Measurements from ENCODE around the gene UQCRFS1.
"Not testable (repeated sequence)": the region's sequence is repeated elsewhere in the genome, so short reads cannot be mapped to it uniquely, and the experiment has no call there.

Gene UQCRFS1

DNA sequence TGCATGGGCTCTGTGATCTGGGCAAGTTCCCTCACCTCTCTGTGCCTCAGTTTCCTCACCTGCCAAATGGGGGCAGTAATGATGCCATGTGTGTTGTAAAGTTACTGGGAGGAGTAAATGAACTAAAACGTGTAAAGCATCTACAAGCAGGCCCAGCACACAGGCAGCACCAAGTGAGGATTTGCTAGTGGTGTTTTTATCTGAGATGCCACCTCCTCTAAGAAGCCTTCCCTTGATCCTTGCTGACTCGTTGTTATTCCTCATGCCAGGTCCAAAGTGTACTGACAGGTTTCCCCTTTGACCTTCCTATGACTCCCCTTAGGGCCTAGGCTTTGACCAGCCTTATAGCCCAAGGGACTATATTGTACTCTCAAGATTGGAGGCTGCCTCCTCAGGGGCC, 1.5 kb upstream of the UQCRFS1 start:
- DNase-seq (ENCODE audit: low read depth): no peak

DNA sequence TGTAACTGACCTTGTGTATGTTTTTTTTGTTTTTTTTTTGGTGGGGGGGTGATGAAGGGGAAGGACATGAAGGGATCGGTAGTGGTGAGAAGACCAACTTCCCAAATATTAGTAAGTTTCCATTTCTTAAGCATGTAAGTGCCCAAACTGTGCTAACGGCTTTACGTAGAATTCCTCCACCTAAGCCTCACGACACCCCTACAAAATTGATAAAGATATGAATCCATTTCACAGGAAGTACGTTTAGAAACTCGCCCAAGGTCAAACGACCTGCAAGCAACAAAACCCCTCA, 649 bp downstream of the UQCRFS1 start:
- DNase-seq (ENCODE audit: low read depth): no peak

DNA sequence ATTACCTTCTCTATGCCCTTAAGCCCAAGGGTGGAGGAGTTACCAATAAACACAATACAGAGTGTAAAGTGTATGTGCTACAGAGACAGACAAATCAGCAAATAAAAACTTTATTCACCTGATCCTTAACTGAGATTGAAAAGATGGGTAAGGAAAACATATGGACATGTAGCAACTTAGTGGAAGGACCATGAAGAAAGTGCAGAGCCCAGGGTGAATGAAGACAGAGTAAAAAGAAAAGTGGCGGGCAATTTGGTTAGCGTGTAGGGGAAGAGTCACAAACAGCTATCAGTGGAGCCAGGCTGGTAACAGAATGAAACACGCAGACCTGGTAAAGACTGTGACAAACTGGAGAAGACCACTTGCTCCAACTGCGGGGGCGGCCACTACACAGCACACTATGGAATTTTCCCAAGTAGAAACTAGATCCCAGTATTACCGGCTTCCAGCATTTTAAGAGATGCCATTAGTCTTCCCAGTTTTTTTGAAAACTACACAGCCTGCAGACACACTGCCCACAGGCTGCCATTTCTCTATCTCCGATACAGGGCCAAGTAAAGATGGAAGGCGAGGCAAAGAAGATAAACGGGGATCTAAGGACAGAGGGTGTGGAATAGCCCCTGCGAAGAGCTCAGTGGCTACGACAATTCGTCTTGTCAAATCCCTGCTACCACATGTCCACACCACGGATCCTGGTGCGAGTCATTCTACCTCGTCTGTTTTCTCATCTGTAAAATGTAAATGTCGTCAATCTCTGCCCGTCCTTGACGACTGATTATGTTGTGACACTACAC, 1.2 kb downstream of the UQCRFS1 start:
- no peak for DNase-seq (ENCODE audit: low read depth)

DNA sequence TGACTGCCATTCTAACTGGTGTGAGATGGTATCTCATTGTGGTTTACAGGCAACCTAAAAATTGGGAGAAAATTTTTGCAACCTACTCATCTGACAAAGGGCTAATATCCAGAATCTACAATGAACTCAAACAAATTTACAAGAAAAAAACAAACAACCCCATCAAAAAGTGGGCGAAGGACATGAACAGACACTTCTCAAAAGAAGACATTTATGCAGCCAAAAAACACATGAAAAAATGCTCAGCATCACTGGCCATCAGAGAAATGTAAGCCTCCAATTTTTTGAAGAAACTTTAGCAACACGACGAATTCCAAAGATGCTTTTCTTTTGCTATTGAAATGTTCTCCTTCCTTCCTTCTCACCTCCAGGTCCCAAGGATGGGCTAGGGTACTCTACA, 1.9 kb downstream of the UQCRFS1 start:
- not testable (repeated sequence) for DNase-seq (ENCODE audit: low read depth)

DNA sequence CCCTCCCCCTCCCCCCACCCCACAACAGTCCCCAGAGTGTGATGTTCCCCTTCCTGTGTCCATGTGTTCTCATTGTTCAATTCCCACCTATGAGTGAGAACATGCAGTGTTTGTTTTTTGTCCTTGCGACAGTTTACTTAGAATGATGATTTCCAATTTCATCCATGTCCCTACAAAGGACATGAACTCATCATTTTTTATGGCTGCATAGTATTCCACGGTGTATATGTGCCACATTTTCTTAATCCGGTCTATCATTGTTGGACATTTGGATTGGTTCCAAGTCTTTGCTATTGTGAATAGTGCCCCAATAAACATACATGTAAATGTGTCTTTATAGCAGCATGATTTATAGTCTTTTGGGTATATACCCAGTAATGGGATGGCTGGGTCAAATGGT, 2.4 kb downstream of the UQCRFS1 start:
- DNase-seq (ENCODE audit: low read depth): not testable (repeated sequence)

DNA sequence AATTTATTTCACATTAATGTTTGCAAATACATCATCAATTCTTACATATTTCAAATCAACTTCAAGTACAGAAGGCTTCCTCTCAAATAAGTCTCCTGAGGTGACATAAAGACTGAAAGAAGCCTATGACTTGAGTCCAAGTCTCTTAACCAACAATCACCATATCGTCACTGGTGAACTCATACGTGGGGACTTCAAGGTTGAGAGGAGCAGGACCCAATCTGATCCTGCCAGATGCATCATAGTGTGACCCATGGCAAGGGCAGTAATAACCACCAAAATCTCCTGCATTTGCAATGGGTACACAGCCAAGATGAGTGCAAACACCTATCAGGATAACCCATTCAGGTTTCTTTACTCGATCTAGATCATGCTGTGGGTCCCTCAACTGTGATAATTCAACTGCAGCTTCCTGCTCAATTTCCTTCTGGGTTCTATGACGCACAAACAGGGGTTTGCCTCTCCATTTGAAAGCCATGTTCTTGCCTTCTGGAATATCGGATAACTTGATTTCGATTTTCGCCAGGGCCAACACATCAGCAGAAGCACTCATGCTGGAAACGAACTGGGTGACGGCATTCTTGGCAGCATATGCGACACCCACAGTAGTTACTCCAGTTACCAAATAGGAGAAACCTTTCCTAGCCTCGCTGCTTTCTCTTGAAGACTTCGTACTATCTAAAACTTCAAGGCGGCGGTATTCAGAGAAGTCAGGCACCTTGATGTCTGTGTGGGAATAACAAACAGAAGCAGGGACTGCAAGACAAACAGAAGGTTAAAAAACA, 5.4 kb downstream of the UQCRFS1 start:
- DNase-seq (ENCODE audit: low read depth): not testable (repeated sequence)

DNA sequence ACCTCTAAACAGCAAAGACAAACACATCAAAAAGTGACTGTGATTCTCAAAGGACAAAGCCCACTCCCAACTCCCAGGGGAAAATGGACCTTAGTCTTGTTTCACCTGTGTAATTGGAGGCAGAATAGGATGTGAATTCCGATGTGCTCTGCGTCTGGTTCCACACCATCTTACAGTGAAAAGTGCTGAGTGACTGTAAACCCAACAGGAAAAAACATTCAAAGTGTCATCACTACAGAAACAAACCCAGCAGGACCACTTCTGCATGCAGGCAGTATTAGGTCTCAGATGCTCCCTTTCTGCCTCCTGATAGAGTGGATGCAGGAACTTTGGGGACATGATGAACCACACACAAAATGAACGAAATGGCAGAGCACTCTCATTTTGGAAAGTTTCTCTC, 6.5 kb downstream of the UQCRFS1 start:
- no peak for DNase-seq (ENCODE audit: low read depth)

DNA sequence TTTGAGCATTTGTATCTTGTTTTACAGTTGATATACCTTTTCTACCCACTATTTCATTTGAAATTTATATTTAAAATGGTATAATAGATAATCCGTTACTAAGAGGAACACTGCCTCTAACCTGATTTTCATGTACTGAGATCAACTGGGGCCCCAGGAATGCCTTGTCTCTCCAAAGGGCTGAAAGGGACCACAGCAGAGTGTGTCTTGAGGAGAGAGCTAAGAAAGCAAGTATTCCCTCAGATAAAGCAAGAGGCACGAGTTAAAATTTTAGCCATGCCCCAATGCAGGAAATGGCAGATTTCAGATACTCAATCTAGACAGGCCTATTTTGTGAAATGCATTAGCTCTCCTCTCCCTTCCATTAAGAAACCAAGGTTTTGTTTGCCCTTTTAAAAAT, 10.7 kb downstream of the UQCRFS1 start:
- DNase-seq (ENCODE audit: low read depth): no peak

DNA sequence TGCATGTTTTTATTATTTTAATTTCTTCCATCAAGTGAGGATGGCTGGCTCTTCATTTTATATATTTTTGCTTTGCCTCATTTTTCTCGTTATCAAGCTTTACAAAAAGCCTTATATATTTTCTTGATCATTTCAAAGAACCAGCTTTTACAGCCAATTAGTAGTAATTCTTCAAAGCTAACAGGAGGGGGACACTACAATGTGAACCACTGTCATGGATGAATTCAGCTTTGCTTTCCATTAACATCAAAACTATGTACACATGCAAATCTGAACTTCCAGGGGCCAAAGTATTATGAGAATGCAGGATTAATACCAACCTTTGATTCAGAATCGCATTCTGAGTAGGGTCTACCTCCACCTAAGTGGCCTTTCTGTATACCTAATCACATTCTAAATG, 11.1 kb downstream of the UQCRFS1 start:
- no peak for DNase-seq (ENCODE audit: low read depth)

DNA sequence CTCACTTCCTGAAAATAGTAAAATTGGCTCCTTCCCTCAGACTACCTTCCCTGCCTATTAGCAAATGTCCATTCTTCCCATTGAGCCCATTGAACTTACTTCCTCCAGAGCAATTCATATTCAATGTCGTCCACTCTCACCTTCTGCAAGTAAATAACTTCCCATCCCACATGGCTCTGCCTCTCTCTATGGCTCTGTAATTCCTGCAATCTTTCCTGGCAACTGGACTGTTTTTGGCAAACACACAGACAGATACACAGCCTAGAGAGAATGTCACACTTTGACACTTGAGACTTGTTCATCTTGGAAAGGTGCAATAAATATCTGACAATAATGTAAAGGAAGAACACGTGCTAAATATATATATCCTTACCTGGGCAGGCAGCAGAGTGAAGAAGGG, 18.3 kb downstream of the UQCRFS1 start:
- no peak for DNase-seq (ENCODE audit: low read depth)

DNA sequence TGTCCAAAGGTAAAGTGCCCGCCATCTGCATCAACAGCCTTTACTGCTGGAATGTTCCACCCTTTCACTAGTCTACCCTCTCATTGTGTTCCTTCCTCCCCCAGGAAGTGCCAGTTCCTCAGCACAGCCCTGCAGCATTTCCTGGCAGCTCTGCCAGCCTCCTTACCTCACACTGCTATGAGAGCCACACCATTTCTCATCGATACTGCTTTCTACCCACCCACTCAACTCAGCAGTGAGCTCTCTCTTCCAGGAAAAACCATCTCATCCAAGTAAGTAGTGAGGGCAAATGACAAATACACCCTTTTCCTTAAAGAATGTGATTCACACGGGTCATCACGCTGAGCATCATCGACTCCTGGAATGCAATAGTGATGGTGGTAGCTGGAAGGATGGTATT, 19.8 kb downstream of the UQCRFS1 start:
- no peak for DNase-seq (ENCODE audit: low read depth)

DNA sequence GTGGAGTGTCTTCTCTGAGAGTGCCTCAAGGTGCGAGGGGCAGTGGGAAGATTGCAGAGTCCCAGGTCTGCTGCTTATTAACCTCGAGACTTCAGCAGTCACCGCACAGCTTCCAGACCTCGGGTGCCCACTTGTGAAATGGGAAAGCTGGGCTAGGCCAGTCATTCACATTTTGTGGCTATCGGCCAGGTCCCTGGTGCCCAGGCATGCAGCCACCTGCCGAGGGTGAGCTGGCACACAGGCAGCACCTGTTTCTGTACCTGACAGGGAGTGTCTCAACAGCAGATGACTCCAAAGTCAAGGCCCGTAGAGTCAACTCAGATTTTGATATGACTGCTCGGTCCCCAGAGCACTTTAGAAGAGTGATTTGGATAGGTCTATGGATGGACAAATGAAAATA, 21.9 kb downstream of the UQCRFS1 start:
- no peak for DNase-seq (ENCODE audit: low read depth)

DNA sequence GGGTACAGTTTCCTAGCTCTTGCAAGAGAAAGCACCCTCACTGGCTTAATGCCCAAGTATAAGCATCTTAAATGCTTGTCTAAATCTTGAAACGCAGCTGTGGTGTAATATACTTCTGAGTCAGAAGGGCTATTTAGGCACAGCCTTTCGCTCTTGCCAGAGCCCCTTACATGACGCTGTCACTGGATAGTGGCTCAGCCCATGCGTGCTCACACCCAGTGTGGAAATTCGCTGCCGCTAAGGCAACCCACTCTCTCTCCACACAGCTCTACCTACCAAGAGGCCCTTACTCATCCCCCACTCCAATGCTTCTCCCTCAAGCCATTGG, 24.0 kb downstream of the UQCRFS1 start:
- DNase-seq (ENCODE audit: low read depth): no peak

DNA sequence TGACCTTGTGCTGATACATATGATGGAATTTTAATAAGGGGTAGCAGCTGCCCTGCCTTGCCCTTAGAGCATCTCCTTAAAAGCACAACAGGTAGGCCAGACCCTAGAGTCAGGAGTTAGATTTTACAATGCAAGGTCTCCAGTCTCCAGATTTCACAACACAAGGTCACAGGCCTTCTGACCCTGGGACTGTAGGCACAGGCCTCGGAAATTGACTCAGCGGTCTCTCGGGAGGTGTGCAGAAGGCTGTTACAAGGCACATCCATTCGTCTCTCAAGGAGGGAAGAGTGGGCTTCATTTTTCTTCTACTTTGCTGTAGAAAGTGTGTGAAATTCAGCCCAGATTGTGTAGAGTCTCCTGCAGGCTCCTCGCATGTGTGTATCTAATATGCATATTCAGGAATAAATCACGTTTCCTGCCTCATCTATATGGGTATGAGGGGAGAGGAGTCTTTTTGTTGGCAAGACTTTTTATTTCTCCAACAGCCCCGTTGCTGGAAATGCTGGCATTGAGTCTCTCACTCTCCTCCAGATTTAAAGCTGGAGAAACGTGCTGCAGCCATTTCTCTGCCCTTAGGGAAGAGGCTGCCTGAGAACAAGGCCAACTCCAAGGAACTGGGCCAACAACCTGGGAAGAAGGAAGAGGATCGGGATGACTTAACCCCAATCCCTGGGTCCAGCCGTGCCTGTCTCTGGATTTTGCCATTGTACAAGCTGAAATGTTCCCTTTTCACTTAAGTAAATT, 24.5 kb downstream of the UQCRFS1 start:
- DNase-seq (ENCODE audit: low read depth): no peak

DNA sequence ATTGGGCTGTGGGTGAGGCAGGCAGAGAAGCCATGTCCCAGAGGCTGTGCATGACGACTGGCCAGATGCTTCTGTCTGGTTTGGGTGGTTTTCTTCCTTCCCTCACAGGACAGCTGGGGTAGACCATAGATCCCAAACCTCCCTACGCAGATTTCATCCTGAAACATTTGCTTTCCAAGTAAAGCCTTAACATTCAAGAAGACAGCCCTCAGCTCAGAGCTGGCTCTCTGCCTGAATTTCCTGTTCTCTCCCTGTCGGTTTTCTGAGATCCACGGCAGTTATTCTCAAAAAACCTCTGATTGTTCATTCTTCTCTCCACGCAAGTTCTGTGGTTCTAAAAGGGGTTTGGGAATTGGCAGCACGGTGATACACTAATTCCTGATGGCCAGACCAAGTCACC, 25.3 kb downstream of the UQCRFS1 start:
- no peak for DNase-seq (ENCODE audit: low read depth)

DNA sequence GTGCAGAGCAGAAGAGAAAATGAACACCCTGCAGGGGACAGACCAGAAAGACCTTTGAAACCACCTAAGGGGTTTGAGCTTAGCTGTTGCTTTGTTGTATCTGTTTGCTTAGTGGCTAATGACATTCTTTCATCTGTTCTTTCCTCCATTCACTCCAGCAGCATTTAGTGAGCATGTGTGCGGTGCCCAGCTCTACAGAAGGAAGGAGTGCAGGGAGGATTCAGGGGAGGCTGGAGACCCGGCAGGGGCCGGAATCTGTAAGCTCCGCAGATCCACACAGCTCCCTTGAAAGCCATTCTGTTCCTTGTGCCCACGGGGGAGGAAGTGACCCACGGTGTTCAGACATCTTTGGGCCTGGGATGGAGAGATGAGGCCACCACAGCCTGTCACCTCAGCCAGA, 27.5 kb downstream of the UQCRFS1 start:
- no peak for DNase-seq (ENCODE audit: low read depth)

DNA sequence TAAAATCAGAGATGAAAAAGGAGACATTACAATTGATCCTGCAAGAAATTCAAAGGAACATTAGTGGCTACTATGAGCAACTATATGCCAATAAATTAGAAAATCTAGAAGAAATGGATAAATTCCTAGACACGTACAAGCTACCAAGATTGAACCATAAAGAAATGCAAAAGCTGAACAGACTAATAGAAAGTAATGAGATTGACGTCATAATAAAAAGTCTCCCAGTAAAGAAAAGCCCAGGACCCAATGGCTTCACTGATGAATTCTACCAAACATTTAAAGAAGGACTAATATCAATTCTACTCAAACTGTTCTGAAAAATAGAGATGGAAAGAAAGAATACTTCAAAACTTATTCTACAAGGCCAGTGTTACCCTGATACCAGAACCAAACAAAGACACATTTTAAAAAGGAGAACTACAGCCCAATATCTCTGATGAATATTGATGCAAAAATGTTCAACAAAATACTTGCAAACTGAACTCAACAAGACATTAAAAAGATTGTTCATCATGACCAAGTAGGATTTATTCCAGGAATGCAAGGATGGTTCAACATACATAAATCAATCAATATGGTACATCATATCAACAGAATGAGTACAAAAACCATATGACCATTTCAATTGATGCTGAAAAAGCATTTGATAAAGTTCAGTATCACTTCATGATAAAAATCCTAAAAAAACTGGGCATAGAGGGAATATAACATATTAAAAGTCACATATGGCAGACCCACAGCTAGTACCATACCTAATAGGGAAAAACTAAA, 35.8 kb downstream of the UQCRFS1 start:
- no peak for DNase-seq (ENCODE audit: low read depth)

DNA sequence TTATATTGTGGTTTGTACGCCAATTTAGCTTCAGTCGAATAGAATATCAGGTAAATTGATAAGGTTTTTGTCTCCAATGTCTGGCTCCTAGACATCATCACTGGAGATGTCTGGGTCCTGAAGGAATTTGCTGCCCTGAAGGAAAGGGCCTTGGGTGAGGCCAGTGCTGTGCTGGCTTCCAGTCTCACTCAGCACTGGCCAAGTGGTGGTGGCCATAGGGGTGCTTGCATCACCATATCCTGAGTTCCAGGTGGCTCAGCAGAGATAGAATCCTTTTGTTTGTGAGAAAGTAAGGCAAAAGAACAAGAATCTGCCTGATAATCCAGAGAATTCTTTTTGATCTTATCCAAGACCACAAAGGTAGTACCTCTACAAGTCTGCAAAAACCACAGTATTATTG, 39.1 kb downstream of the UQCRFS1 start:
- no peak for DNase-seq (ENCODE audit: low read depth)

DNA sequence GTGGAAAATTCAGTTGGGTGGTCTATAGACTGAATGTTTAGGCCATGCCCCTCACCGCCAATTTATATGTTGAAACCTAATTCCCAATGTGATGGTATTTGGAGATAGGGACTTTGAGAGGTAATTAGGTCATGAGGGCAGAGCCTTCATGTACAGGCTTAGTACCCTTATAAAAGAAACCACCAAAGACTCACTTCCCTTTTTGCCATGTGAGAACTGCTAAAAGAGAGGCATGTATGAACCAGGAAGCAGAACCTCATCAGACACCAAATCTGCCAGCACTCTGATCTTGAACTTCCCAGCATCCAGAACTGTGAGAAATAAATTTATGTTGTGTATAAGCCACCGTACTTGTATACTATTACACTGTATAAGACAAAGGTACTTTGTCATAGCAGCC, 40.6 kb downstream of the UQCRFS1 start:
- no peak for DNase-seq (ENCODE audit: low read depth)

DNA sequence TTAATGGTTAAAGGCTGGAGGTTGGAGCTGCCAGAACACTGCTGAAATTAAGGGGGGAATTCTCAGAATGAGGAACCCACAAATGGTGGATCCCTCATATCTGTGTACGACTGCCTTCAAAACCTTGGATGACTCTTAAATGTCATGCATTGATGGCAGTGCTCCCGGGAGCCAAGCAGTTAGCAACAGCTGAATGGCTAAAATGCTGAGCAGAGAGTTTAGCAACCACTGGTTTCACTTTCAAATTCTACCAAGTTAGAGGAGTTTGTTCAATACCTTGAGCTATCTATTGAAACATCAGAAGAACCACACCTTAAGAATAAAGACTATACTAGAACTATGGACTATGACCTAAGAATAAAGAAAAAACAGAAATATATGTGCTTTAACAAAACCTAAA, 41.4 kb downstream of the UQCRFS1 start:
- no peak for DNase-seq (ENCODE audit: low read depth)

DNA sequence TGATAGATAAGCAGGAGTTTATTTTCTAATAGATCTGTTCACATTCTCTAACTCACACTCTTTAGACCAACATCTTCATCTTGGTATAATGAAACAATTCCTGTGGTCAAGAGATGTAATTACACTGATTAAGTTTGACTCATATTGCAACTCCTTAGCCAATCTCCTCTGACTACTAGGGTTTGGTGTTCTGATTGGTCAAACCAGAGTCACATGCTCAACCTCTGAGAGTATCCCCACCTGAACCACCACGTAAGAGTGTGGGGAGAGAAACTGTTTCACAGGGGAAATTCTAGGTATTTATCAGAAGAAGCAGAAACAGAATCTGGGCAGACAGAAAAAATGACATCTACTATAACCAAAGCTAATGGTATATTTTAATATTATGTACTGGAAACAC, 42.4 kb downstream of the UQCRFS1 start:
- no peak for DNase-seq (ENCODE audit: low read depth)

DNA sequence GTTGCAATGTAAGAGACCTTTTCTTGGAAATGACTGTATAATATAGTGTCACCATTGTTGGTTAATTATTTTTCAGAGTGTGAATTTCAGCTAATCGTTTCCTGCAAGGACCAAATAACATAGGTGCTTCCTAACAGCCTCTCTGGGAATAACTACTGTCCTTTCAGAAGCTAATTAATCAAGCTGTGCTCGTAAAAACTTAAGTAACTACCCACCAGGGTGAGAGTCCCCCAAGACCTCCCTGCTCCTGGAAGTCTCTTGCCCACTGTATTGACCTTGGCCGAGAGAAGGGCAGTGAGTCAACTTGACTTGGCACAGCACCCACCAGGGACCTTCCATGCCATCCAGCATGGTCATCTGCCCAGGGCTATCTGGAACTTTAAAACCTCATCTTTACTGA, 50.3 kb downstream of the UQCRFS1 start:
- no peak for DNase-seq (ENCODE audit: low read depth)

DNA sequence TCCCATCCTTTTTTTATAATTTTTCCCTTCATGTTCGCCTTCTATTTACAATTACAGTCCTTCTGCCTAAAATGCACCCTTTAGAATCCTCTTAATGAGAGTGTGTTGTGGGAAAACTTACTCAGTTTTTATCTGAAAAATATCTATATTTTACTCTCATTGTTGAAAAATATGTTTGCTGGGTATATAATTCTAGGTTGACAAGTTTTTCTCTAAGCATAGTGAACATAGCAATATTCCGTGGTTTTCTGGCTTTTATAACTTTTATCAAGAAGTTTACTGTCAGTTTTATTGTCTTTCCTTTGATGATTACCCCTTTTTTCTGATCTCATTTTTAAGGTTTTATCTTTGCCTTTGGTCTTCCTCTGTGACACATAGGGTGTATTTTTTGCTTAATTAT, 57.3 kb downstream of the UQCRFS1 start:
- DNase-seq (ENCODE audit: low read depth): no peak
